Measurements from ENCODE around the gene COQ9.
A peak's percentile ranks its signal among the peaks of the same experiment; 100 is the strongest.
"Not testable (repeated sequence)": the region's sequence is repeated elsewhere in the genome, so short reads cannot be mapped to it uniquely, and the experiment has no call there.

The COQ9 gene

DNA sequence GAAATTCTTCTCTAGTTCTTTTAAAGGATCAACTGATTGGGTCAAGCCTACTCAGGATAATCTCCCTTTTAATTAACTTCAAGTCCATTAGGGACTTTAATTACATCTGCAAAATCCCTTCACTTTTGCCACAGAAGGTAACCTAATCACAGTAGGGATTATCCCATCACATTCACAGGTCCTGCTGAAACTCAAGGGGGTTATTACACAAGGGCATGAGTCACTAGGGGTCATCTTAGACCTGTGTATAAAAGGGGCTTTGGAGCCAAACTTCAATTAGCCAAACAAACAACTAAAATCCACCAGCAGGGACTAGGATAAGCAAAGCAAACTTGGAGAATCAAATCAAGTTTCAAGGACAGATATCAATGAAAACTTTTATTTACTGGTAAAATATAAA lies 19.5 kb upstream of the COQ9 start:
- peaks cover 55% of the 10 kb centered on the region for H3K36me3 ChIP-seq (ENCODE audit: control insufficient read depth, insufficient read depth, low read length)
- no peaks in the 10 kb centered on the region for H3K4me1 ChIP-seq (ENCODE audit: control insufficient read depth, insufficient read depth, low read length)
- no peak overlapping the region for H3K27ac ChIP-seq (ENCODE audit: low read depth, low read length)
- H3K9me3 ChIP-seq (ENCODE audit: control insufficient read depth, insufficient read depth, low read depth, low read length): no peaks in the 10 kb centered on the region
- no peak overlapping the region for H3K4me3 ChIP-seq (ENCODE audit: low read depth, low read length)
- H3K9ac ChIP-seq (ENCODE audit: low read length): no peak overlapping the region
- no peaks in the 10 kb centered on the region for H3K27me3 ChIP-seq (ENCODE audit: control insufficient read depth, insufficient read depth, low read length)

DNA sequence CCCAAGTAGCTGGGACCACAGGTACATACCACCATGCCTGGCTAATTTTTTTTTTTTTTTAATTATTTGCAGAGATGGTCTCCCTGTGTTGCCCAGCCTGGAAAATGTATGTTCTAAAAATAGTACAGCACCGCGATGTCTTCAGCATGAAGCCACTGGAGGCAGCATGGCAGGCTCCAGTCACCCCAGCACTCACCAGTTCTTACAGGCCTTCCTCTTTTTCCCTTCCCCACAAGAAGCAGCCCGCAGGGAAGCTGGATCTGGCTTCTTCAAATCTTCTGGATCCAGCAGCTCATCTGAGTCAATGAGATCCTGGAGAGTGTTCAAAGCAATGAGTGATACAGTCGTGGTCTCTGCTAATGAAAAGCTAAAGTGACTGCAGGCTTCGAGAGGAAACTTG lies 16.3 kb upstream of the COQ9 start:
- Histone ChIP-seq H3K36me3 (ENCODE audit: control insufficient read depth, insufficient read depth, low read length) (peaks cover 86% of the 10 kb centered on the region), H3K4me3 (ENCODE audit: low read depth, low read length) (no peak overlapping the region), H3K27ac (ENCODE audit: low read depth, low read length) (no peak overlapping the region), H3K9me3 (ENCODE audit: control insufficient read depth, insufficient read depth, low read depth, low read length) (no peaks in the 10 kb centered on the region), H3K4me1 (ENCODE audit: control insufficient read depth, insufficient read depth, low read length) (no peaks in the 10 kb centered on the region), H3K27me3 (ENCODE audit: control insufficient read depth, insufficient read depth, low read length) (no peaks in the 10 kb centered on the region), H3K9ac (ENCODE audit: low read length) (no peak overlapping the region)

DNA sequence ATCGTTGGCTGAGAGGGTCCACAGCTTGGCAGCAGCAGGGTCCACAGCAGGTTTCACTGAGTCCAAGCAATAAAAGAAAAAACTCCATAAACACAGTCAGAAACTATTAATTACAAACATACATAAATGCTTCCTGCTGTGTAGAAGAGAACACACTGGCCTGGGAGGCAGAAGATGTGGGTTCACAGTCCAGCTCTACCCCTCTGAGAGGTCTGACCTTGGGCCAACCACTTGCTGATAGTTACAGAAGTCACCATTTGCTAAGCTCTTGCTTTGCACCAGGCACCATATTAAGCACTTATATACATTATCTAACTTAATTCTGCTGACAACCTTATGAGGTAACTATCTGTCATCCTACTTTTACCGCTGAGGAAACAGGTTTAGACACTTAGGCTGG lies 14.8 kb upstream of the COQ9 start:
- Histone ChIP-seq H3K9me3 (ENCODE audit: control insufficient read depth, insufficient read depth, low read depth, low read length) (no peaks in the 10 kb centered on the region), H3K9ac (ENCODE audit: low read length) (no peak overlapping the region), H3K4me1 (ENCODE audit: control insufficient read depth, insufficient read depth, low read length) (no peaks in the 10 kb centered on the region), H3K4me3 (ENCODE audit: low read depth, low read length) (no peak overlapping the region), H3K27ac (ENCODE audit: low read depth, low read length) (no peak overlapping the region), H3K36me3 (ENCODE audit: control insufficient read depth, insufficient read depth, low read length) (peaks cover 93% of the 10 kb centered on the region), H3K27me3 (ENCODE audit: control insufficient read depth, insufficient read depth, low read length) (no peaks in the 10 kb centered on the region)

DNA sequence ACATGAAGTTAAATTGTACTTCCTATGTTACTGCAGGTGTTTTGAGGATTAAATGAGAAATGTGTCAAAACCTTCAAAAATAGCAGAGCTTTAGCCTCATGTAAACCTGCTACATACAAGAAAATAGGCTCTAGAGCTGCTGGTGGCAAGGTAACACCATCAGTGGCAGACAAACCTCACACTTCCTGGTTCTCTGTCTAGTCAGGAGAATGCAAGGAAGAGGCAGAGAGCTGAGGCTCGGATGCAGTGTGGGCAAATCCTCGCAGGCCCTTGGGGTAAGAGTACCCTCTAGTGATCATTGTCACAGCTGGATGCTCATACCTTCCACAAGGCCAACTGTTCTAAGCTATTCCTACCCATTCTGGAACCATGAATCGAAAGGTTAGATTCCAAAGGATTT lies 14.3 kb upstream of the COQ9 start:
- H3K4me1 ChIP-seq (ENCODE audit: control insufficient read depth, insufficient read depth, low read length): no peaks in the 10 kb centered on the region
- H3K27me3 ChIP-seq (ENCODE audit: control insufficient read depth, insufficient read depth, low read length): no peaks in the 10 kb centered on the region
- no peak overlapping the region for H3K9ac ChIP-seq (ENCODE audit: low read length)
- H3K36me3 ChIP-seq (ENCODE audit: control insufficient read depth, insufficient read depth, low read length): peaks cover 91% of the 10 kb centered on the region
- H3K4me3 ChIP-seq (ENCODE audit: low read depth, low read length): no peak overlapping the region
- no peaks in the 10 kb centered on the region for H3K9me3 ChIP-seq (ENCODE audit: control insufficient read depth, insufficient read depth, low read depth, low read length)
- no peak overlapping the region for H3K27ac ChIP-seq (ENCODE audit: low read depth, low read length)

DNA sequence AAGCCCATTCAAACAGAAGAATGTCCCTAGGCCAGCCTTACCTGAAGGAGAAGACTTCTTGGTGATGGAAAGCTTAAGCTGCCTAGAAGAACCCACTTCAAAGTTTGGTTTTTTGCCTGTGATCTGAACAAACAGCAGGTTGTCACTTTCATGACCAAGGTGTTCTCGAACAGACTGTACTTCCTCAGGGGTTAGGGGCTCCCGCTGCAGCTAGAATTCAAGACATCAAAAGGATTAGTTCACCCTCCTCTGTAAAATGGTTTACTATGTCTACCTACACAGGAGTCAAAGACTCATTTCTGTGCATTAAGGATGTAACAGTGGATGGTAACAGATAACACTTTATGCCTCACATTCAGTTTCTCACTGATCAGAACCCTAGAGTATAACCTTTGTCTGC lies 13.3 kb upstream of the COQ9 start:
- Histone ChIP-seq H3K27ac (ENCODE audit: low read depth, low read length) (no peak overlapping the region), H3K27me3 (ENCODE audit: control insufficient read depth, insufficient read depth, low read length) (no peaks in the 10 kb centered on the region), H3K36me3 (ENCODE audit: control insufficient read depth, insufficient read depth, low read length) (peaks cover 92% of the 10 kb centered on the region), H3K9me3 (ENCODE audit: control insufficient read depth, insufficient read depth, low read depth, low read length) (no peaks in the 10 kb centered on the region), H3K9ac (ENCODE audit: low read length) (no peak overlapping the region), H3K4me1 (ENCODE audit: control insufficient read depth, insufficient read depth, low read length) (no peaks in the 10 kb centered on the region), H3K4me3 (ENCODE audit: low read depth, low read length) (no peak overlapping the region)

DNA sequence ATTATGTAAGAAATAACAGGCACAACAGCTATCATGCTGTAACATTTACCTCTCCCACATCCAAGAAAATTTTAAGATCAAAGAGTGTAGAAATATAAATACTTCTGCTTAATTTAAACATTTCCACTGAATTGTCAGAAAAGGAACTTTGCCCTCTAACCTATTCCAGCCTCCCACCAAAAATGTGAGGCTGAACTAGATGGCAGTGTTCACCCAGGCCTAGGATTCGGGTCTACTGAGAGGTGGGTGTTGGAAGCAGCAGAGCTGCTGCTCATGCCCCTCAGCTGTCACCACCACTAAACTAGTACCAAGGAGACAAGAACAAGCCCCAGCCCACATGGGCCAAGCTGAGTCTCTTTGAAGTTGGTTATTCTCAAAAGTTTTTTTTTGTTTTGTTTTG lies 11.4 kb upstream of the COQ9 start:
- Histone ChIP-seq H3K9ac (ENCODE audit: low read length) (no peak overlapping the region), H3K27ac (ENCODE audit: low read depth, low read length) (no peak overlapping the region), H3K36me3 (ENCODE audit: control insufficient read depth, insufficient read depth, low read length) (peaks cover 94% of the 10 kb centered on the region), H3K9me3 (ENCODE audit: control insufficient read depth, insufficient read depth, low read depth, low read length) (peaks cover 7% of the 10 kb centered on the region), H3K4me3 (ENCODE audit: low read depth, low read length) (no peak overlapping the region), H3K4me1 (ENCODE audit: control insufficient read depth, insufficient read depth, low read length) (no peaks in the 10 kb centered on the region), H3K27me3 (ENCODE audit: control insufficient read depth, insufficient read depth, low read length) (no peaks in the 10 kb centered on the region)

DNA sequence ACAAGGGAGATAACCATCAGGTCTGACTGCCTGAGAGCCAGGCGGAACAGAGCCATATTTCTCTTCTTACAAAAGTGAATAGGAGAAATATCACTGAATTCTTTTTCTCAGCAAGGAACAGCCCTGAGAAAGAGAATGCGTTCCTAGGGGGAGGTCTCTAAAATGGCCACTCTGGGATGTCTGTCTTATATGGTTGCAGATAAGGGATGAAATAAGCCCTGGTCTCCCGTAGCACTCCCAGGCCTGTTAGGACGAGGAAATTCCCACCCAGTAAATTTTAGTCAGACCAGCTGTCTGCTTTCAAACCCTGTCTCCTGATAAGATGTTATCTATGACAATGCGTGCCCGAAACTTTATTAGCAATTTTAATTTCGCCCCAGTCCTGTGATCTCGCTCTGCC lies 7.3 kb upstream of the COQ9 start:
- not testable (repeated sequence) for H3K4me1 ChIP-seq (ENCODE audit: control insufficient read depth, insufficient read depth, low read length); H3K27me3 ChIP-seq (ENCODE audit: control insufficient read depth, insufficient read depth, low read length)
- peaks cover 71% of the 10 kb centered on the region for H3K36me3 ChIP-seq (ENCODE audit: control insufficient read depth, insufficient read depth, low read length)

DNA sequence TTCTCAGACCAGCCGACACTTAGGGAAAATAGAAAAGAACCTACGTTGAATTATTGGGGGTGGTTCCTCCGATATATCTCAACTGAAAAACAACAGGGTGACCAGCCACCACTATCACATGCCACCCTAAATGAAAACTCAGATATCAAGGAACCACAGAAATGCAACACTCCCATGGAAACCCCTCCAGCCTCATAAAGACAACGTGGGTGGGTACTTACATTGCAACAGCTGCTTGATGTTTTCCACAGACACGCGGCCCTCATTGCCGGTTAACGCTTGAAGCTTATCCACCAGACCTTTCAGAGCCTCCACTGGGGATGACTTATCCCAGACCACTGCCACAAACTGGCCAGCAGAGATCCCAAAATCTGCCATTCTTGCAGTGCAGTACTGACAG lies 6.7 kb upstream of the COQ9 start:
- H3K4me3 ChIP-seq (ENCODE audit: low read depth, low read length); H3K27me3 ChIP-seq (ENCODE audit: control insufficient read depth, insufficient read depth, low read length); H3K9ac ChIP-seq (ENCODE audit: low read length); H3K4me1 ChIP-seq (ENCODE audit: control insufficient read depth, insufficient read depth, low read length); H3K27ac ChIP-seq (ENCODE audit: low read depth, low read length): not testable (repeated sequence)
- Histone ChIP-seq H3K36me3 (ENCODE audit: control insufficient read depth, insufficient read depth, low read length) (peaks cover 65% of the 10 kb centered on the region), H3K9me3 (ENCODE audit: control insufficient read depth, insufficient read depth, low read depth, low read length) (peaks cover 18% of the 10 kb centered on the region)

More for the DNA sequence above, 7.3 kb upstream of the COQ9 start:
- peaks cover 18% of the 10 kb centered on the region for H3K9me3 ChIP-seq (ENCODE audit: control insufficient read depth, insufficient read depth, low read depth, low read length)
- not testable (repeated sequence) for H3K4me3 ChIP-seq (ENCODE audit: low read depth, low read length); H3K9ac ChIP-seq (ENCODE audit: low read length); H3K27ac ChIP-seq (ENCODE audit: low read depth, low read length)

DNA sequence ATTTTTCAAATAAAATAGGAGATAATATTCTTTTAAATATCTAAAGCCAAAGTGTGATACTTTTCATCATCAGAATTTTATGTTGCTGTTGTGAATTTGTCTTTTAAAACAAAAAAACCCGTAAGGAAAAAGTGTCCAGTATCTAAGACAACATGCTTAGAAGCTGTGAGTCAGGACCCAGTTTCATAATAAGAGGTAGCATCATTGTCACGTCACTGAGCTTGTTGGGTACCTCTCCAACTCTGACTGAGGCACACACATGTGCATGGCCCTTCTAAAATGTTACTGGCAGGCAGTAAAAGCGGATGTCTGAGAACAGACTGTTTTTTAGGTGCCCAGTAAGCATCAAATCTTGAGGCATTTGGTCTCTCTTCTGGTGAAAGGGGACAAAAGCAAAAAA lies 2.6 kb upstream of the COQ9 start:
- Histone ChIP-seq H3K9me3 (ENCODE audit: control insufficient read depth, insufficient read depth, low read depth, low read length) (peaks cover 18% of the 10 kb centered on the region), H3K4me1 (ENCODE audit: control insufficient read depth, insufficient read depth, low read length) (peaks cover 9% of the 10 kb centered on the region; the same call in 1 of the 2 replicates), H3K9ac (ENCODE audit: low read length) (no peak overlapping the region), H3K27ac (ENCODE audit: low read depth, low read length) (no peak overlapping the region), H3K27me3 (ENCODE audit: control insufficient read depth, insufficient read depth, low read length) (no peaks in the 10 kb centered on the region), H3K4me3 (ENCODE audit: low read depth, low read length) (no peak overlapping the region), H3K36me3 (ENCODE audit: control insufficient read depth, insufficient read depth, low read length) (peaks cover 29% of the 10 kb centered on the region)

DNA sequence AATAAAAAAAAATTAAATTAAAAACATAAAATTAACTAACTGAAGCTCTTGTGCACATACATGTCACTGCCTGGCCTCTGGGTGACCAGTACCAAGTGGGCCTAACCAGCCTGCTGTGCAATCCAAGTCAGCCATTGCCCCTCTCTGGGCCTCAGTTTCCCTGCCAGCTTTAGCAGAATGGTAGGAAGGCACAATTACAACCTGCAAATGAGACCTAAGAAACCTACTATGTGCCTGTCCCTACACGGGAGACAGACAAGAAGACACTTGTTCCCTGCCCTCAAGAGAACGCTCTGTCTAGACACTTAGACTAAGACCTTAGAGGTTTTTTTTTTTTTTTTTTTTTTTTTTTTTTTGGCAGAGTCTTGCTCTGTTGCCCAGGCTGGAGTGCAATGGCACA lies 1.8 kb upstream of the COQ9 start:
- peaks cover 14% of the 10 kb centered on the region for H3K9me3 ChIP-seq (ENCODE audit: control insufficient read depth, insufficient read depth, low read depth, low read length)
- H3K27me3 ChIP-seq (ENCODE audit: control insufficient read depth, insufficient read depth, low read length): no peaks in the 10 kb centered on the region
- no peak overlapping the region for H3K4me3 ChIP-seq (ENCODE audit: low read depth, low read length)
- peaks cover 9% of the 10 kb centered on the region; the same call in 1 of the 2 replicates for H3K4me1 ChIP-seq (ENCODE audit: control insufficient read depth, insufficient read depth, low read length)
- H3K27ac ChIP-seq (ENCODE audit: low read depth, low read length): no peak overlapping the region
- H3K36me3 ChIP-seq (ENCODE audit: control insufficient read depth, insufficient read depth, low read length): peaks cover 22% of the 10 kb centered on the region
- no peak overlapping the region for H3K9ac ChIP-seq (ENCODE audit: low read length)

DNA sequence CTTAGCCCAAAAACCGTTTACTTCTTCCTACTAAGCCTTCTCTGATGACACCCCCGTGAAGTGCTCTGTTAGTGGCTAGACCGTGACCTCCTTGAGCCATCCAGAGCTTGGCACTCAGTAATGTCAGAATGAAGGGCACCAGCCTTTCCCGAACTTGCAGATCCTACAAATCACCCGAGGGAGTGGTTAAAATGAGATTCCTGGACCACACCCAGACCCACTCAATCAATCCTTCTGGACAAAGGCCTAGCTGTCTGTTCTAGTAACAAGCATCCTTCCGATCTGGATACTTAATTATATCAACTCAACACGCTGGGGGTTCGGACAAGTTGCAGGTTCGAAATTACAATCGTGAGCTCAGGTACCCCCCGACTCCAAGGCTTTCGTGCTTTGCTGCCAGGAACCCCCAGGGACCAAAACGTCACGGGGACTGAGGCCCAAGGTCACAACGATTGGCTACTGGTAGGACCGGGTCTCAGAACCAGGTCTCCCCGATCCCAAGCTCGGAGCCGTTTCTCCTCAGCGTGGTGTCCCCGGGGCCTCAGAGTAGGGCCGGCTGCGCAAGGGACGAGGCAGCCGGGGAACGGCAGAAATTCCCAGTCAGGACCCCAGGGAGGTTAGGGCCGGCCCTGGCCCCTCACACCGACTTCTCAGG lies 621 bp upstream of the COQ9 start:
- Histone ChIP-seq H3K27me3 (ENCODE audit: control insufficient read depth, insufficient read depth, low read length) (no peaks in the 10 kb centered on the region), H3K4me1 (ENCODE audit: control insufficient read depth, insufficient read depth, low read length) (peaks cover 9% of the 10 kb centered on the region; the same call in 1 of the 2 replicates), H3K9ac (ENCODE audit: low read length) (peak overlapping the region; percentile 95), H3K9me3 (ENCODE audit: control insufficient read depth, insufficient read depth, low read depth, low read length) (peaks cover 3% of the 10 kb centered on the region; the same call in 1 of the 2 replicates), H3K4me3 (ENCODE audit: low read depth, low read length) (peak overlapping the region; percentile 91), H3K27ac (ENCODE audit: low read depth, low read length) (peak overlapping the region; percentile 87), H3K36me3 (ENCODE audit: control insufficient read depth, insufficient read depth, low read length) (peaks cover 21% of the 10 kb centered on the region)
